RWPE2 (cell line): Measurements from ENCODE around the gene TIGIT.
"Not testable (repeated sequence)": the region's sequence is repeated elsewhere in the genome, so short reads cannot be mapped to it uniquely, and the experiment has no call there.

ENCODE experiments used
- ATAC-seq: fragments of 200-7000 bp; cut with Tn5 transposase; 3 replicates; pipeline ENCODE4 v1.9.1; 2021; ENCODE audit warnings: low read depth
- DNase-seq: peaks from one replicate; pipeline ENCODE4 v3.0.0-alpha.2; 2020; ENCODE audit warnings: low spot score
- H3K27ac ChIP-seq: fragments of 450-650 bp; 2 replicates; pipeline ENCODE4 v1.5.1; 2017; ENCODE audit warnings: mild to moderate bottlenecking; ENCODE audit not compliant: poor library complexity, severe bottlenecking
- H3K27me3 ChIP-seq: fragments of 250-450 bp; sonication (Bioruptor Pico); 2 replicates; pipeline ENCODE4 v1.5.1; 2021; ENCODE audit warnings: mild to moderate bottlenecking, moderate library complexity; ENCODE audit not compliant: insufficient read depth, poor library complexity, severe bottlenecking
- H3K36me3 ChIP-seq: fragments of 250-450 bp; sonication (Bioruptor Pico); 2 replicates; pipeline ENCODE4 v1.5.1; 2020; ENCODE audit warnings: low read depth, mild to moderate bottlenecking, moderate library complexity
- H3K4me1 ChIP-seq: fragments of 250-450 bp; sonication (Bioruptor Pico); 2 replicates; pipeline ENCODE4 v1.5.1; 2021; ENCODE audit warnings: mild to moderate bottlenecking, moderate library complexity; ENCODE audit not compliant: insufficient read depth, poor library complexity, severe bottlenecking
- H3K4me3 ChIP-seq: fragments of 250-450 bp; sonication (Bioruptor Pico); 2 replicates; pipeline ENCODE4 v1.5.1; 2021; ENCODE audit warnings: mild to moderate bottlenecking, moderate library complexity; ENCODE audit not compliant: severe bottlenecking
- H3K9me3 ChIP-seq: fragments of 250-450 bp; sonication (Bioruptor Pico); 2 replicates; pipeline ENCODE4 v1.5.1; 2021; ENCODE audit warnings: mild to moderate bottlenecking, moderate library complexity; ENCODE audit not compliant: severe bottlenecking
- CTCF ChIP-seq: fragments of 450-650 bp; IDR thresholded peaks from one replicate; pipeline ENCODE4 v1.5.1; 2017; ENCODE audit warnings: mild to moderate bottlenecking, moderate library complexity; ENCODE audit not compliant: poor library complexity, severe bottlenecking

Gene TIGIT

DNA sequence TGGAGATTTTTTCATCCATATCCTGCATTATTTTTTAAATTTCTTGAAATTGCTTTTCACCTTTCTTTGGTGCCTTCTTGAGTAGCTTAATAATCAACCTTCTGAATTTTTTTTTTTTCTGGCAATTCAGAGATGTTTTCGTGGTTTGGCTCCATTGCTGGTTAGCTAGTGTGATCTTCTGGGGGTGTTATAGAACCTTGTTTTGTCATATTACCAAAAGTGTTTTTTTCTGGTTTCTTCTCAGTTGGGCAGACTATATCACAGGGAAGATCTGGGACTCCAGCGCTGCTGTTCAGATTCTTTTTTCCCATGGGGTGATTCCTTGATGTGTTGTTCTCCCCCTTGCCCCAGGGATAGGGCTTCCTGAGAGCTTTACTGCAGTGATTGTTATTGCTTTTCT lies 23.8 kb upstream of the TIGIT start:
- H3K4me3 ChIP-seq, result no peak overlapping the region
- no peak overlapping the region for H3K27ac ChIP-seq
- H3K27me3 ChIP-seq, result no peaks in the 10 kb centered on the region
- no peaks in the 10 kb centered on the region for H3K9me3 ChIP-seq
- no peaks in the 10 kb centered on the region for H3K36me3 ChIP-seq
- no peaks in the 10 kb centered on the region for H3K4me1 ChIP-seq
- no peak for ATAC-seq
- DNase-seq, result no peak
- no peak for TF ChIP-seq CTCF

DNA sequence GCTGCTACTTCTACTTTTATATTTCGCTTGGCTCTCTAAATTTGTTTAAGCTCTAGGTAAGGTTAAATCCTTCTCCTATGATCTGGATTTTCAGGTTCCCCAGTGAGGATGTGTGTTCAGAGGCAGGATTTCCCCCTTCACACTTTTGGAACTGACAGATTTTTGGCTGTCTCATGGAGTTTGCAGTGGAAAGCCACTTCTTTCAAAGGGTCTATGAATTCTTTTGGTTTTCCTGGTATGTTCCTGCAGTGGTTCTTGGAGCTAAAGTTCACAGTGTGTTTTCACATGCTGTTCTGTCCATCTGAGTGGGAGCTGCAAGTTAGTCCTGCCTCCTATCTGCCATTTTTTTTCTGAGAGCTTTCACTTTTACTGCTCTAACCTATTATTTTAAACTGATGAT lies 21.6 kb upstream of the TIGIT start:
- H3K27me3 ChIP-seq, result no peaks in the 10 kb centered on the region
- no peaks in the 10 kb centered on the region for H3K4me1 ChIP-seq
- ATAC-seq (no peak), DNase-seq (no peak)
- H3K9me3 ChIP-seq, result no peaks in the 10 kb centered on the region
- no peak overlapping the region for H3K4me3 ChIP-seq
- no peak overlapping the region for H3K27ac ChIP-seq
- no peaks in the 10 kb centered on the region for H3K36me3 ChIP-seq
- TF ChIP-seq CTCF, result no peak

DNA sequence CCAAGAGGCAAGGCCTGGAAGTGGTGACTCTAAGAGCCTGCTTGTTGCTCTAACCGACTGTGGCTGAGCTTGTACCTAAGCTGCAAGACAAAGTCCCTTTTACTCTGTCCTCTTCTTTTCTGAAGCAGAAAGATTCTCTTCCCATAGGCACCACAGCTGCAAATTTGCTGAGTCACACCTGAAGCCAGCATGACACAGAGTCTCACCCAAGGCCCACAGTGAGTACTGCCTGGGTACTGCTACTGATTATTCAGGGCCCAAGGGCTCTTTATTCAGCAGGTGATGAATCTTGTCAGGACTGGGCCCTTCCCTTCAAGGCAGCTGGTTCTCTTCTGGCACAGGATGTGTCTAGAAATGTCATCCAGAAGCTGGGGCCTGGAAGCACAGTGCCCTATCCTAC lies 18.9 kb upstream of the TIGIT start:
- no peaks in the 10 kb centered on the region for H3K27me3 ChIP-seq
- no peak overlapping the region for H3K4me3 ChIP-seq
- H3K36me3 ChIP-seq, result no peaks in the 10 kb centered on the region
- H3K9me3 ChIP-seq, result no peaks in the 10 kb centered on the region
- ATAC-seq (no peak), DNase-seq (no peak)
- H3K27ac ChIP-seq, result no peak overlapping the region
- no peak for TF ChIP-seq CTCF
- no peaks in the 10 kb centered on the region for H3K4me1 ChIP-seq

GRCh38 chr3:114276856-114277255 lies 17.0 kb upstream of the TIGIT start:
- not testable (repeated sequence) for H3K36me3 ChIP-seq, DNase-seq, H3K4me1 ChIP-seq, ATAC-seq, H3K27me3 ChIP-seq, H3K9me3 ChIP-seq, H3K4me3 ChIP-seq, H3K27ac ChIP-seq

DNA sequence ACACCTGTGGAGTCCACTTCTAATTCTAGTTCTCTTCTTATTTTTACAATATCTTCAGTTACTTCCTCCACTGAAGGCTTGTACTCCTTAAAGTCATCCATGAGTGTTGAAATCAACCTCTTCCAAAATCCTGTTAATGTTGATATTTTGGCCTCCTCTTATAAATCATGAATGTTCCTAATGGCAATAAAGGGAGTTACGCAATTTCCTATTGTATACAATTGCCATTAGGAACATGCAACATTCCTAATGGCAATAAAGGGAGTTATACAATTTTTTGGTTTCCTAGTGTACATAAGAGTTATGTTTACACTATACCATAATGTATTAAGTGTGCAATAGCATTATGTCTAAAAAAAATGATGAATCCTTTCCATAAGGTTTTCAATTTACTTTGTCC lies 9.2 kb upstream of the TIGIT start:
- Histone ChIP-seq H3K27ac (no peak overlapping the region), H3K36me3 (no peaks in the 10 kb centered on the region), H3K27me3 (no peaks in the 10 kb centered on the region), H3K9me3 (no peaks in the 10 kb centered on the region), H3K4me1 (no peaks in the 10 kb centered on the region), H3K4me3 (no peak overlapping the region)
- no peak for ATAC-seq
- no peak for DNase-seq
- TF ChIP-seq CTCF, result no peak
